ENCODE results near the gene PODXL2. TPM values are rescaled to one million over a fixed set of nuclear protein-coding genes. Genes with fewer than 3 reads are reported as not detected.

Gene PODXL2
- total RNA-seq, 4 donors from 2014 or later: 2.1 to 5.5 (median 4.4) TPM

- intact Hi-C loops (cut with DNase I): no loop called here
- Histone ChIP-seq H3K9me3 (no peaks in the 10 kb centered on the region), H3K27ac (no peak overlapping the region), H3K4me3 (no peak overlapping the region), H3K4me1 (peaks cover 0 to 7% (median 5%) of the 10 kb centered on the region in 3 donors), H3K36me3 (peaks cover 0 to 32% (median 0%) of the 10 kb centered on the region in 3 donors), H3K27me3 (no peaks in the 10 kb centered on the region)
- WGBS, 2 donors: 82 to 86% methylated on average over 3 of the region's 8 CpGs
- DNase-seq: no peak
- TF ChIP-seq, protein P1, sequence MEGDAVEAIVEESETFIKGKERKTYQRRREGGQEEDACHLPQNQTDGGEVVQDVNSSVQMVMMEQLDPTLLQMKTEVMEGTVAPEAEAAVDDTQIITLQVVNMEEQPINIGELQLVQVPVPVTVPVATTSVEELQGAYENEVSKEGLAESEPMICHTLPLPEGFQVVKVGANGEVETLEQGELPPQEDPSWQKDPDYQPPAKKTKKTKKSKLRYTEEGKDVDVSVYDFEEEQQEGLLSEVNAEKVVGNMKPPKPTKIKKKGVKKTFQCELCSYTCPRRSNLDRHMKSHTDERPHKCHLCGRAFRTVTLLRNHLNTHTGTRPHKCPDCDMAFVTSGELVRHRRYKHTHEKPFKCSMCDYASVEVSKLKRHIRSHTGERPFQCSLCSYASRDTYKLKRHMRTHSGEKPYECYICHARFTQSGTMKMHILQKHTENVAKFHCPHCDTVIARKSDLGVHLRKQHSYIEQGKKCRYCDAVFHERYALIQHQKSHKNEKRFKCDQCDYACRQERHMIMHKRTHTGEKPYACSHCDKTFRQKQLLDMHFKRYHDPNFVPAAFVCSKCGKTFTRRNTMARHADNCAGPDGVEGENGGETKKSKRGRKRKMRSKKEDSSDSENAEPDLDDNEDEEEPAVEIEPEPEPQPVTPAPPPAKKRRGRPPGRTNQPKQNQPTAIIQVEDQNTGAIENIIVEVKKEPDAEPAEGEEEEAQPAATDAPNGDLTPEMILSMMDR (IDR thresholded peaks at IDR 0.05): no peak
- TF ChIP-seq POLR2A (IDR thresholded peaks at IDR 0.05): no peak
Observed at GRCh38 chr3:127682561-127682960, 53.6 kb downstream of the PODXL2 start.

DNA sequence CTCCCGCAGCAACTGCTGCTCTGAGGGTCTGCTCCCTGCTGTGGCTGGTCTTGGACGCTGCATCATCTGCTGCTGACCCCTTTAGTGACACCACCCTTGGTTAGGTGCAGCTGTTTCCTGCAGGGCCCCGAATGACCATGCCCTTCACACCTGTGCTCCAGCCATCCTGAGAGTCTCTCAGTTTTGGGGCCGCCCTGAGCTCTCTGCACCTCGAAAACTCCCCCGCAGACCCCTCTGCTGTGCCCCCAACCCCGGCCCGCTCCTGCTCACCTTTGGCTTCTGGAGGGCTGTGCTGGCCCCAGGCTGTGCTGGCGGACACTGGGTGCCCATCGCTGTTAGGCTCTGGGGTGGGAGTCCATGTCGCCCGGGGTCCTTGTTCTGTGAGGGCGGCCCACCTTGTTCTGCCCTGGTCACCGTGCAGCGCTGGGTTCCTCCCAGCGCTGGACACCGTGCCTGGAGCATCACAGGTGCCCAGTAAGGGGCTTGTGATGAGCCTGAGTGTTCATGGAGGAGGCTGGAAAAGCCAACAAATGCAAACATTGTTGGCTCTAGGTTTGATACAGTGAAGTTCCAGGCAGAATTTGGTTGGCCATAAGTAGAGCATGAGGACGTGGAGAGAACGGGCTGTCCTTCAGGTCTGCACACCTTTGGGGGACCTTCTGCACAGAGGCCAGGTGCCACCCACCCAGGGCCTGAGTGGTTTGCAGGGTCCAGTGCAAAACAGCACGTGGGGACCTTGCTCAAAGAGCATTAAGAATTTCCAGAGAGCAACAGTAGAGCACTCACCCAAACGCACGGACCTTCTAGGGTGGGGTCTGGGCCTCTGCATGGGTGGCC lies 56.1 kb downstream of the PODXL2 start:
- no peak overlapping the region for H3K4me3 ChIP-seq
- H3K27ac ChIP-seq: no peak overlapping the region
- H3K4me1 ChIP-seq: peaks cover 0 to 16% (median 13%) of the 10 kb centered on the region in 3 donors
- 37 to 50% methylated on average over 6 to 7 of the region's 22 CpGs for WGBS, 2 donors
- intact Hi-C loops (cut with DNase I): no loop called here
- peaks cover 0 to 18% (median 0%) of the 10 kb centered on the region in 3 donors for H3K36me3 ChIP-seq
- no peak for DNase-seq
- H3K27me3 ChIP-seq: no peaks in the 10 kb centered on the region
- TF ChIP-seq POLR2A (IDR thresholded peaks at IDR 0.05): no peak
- TF ChIP-seq, protein P1 (IDR thresholded peaks at IDR 0.05): no peak
- no peaks in the 10 kb centered on the region for H3K9me3 ChIP-seq

GRCh38 chr3:127685708-127686511 lies 56.9 kb downstream of the PODXL2 start:
- no peak for TF ChIP-seq POLR2A (IDR thresholded peaks at IDR 0.05)
- TF ChIP-seq, protein P1 (IDR thresholded peaks at IDR 0.05): no peak
- Histone ChIP-seq H3K27me3 (no peaks in the 10 kb centered on the region), H3K4me1 (peaks cover 0 to 25% (median 20%) of the 10 kb centered on the region in 3 donors), H3K4me3 (no peak overlapping the region), H3K36me3 (peaks cover 0 to 19% (median 0%) of the 10 kb centered on the region in 3 donors), H3K9me3 (no peaks in the 10 kb centered on the region), H3K27ac (no peak overlapping the region)
- 74 to 75% methylated on average over 4 of the region's 4 CpGs for WGBS, 2 donors
- intact Hi-C loops (cut with DNase I): no loop called here
- no peak for DNase-seq

DNA sequence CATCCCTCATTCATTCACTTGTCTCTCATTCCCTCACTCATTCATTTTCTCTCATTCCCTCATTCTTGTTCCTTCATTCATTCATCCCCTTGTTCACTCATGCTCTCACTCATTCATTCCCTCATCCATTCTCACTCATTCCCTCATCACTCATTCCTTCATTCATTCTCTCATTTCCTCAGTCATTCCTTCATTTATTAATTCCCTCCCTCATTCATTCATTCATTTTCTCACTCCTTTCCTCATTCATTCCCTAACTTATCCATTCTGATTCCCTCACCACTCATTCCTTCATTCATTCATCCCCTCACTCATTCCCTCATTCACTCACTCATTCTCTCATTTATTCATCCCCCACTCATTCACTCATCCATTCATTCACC lies 57.5 kb downstream of the PODXL2 start:
- H3K4me3 ChIP-seq: no peak overlapping the region
- H3K4me1 ChIP-seq: peaks cover 0 to 27% (median 22%) of the 10 kb centered on the region in 3 donors
- intact Hi-C loops (cut with DNase I): no loop called here
- H3K36me3 ChIP-seq: peaks cover 0 to 25% (median 0%) of the 10 kb centered on the region in 3 donors
- DNase-seq: no peak
- no peaks in the 10 kb centered on the region for H3K9me3 ChIP-seq
- TF ChIP-seq, protein P1 (IDR thresholded peaks at IDR 0.05): no peak
- no peak for TF ChIP-seq POLR2A (IDR thresholded peaks at IDR 0.05)
- no peaks in the 10 kb centered on the region for H3K27me3 ChIP-seq
- H3K27ac ChIP-seq: no peak overlapping the region
